Measurements from ENCODE around the gene GPR146.

GPR146 gene

GRCh38 chr7:1108264-1108920, 64.0 kb downstream of the GPR146 start:
- TF ChIP-seq POLR2AphosphoS5 (IDR thresholded peaks at IDR 0.05; ENCODE audit: low read depth, low read length), result no peak
- TF ChIP-seq REST (IDR thresholded peaks at IDR 0.05; ENCODE audit: insufficient read depth in 1 of 2, low read depth in 2 of 2, low read length in 2 of 2), result no peak
- TF ChIP-seq TAF1 (IDR thresholded peaks at IDR 0.05; ENCODE audit: borderline replicate concordance, insufficient read depth, low read length), result no peak

Measured in PFSK-1 (cell line).